GM06990 (cell line): ENCODE measurements around the gene MT1A.

ENCODE experiments used
- DNase-seq: peaks from one replicate; pipeline ENCODE4 v3.0.0-alpha.2; 2011; ENCODE audit not compliant: insufficient read length; ENCODE audit errors: extremely low read depth
- H3K27me3 ChIP-seq: replicated peaks from 2 replicates; pipeline ENCODE4 v1.6.0; 2011; ENCODE audit warnings: low read length; ENCODE audit not compliant: control insufficient read depth, insufficient read depth
- H3K36me3 ChIP-seq: 2 replicates; pipeline ENCODE4 v1.5.1; 2011; ENCODE audit warnings: low read length; ENCODE audit not compliant: control insufficient read depth, insufficient read depth
- H3K4me3 ChIP-seq: replicated peaks from 2 replicates; pipeline ENCODE4 v1.5.1; 2011; ENCODE audit warnings: low read depth, mild to moderate bottlenecking, control low read depth, low read length
- TF ChIP-seq, protein P1 (sequence below): IDR thresholded peaks from 2 replicates; pipeline ENCODE4 v1.5.1; 2011; ENCODE audit warnings: low read length, control low read depth, mild to moderate bottlenecking, inconsistent platforms; ENCODE audit not compliant: insufficient read depth, poor library complexity, severe bottlenecking

Gene MT1A

DNA sequence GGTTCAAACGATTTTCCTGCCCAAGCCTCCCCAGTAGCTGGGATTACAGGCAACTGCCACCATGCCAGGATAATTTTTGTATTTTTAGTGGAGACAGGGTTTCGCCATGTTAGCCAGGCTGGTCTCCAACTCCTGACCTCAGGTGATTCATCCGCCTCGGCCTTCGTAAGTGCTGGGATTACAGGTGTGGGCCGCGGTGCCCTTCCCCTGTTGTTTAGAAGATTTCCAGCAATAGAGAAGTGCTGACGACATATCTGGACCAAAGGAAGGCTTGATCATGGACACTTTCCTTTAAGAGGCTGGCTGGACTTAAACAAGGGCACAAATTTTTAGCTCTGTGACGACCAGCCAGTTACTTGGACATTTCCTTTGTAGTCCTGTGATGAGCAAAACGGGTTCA, 7.3 kb upstream of the MT1A start:
- H3K27me3 ChIP-seq, result peaks cover 3% of the 10 kb centered on the region
- H3K4me3 ChIP-seq, result no peak overlapping the region
- H3K36me3 ChIP-seq, result no peaks in the 10 kb centered on the region
- TF ChIP-seq, protein P1, sequence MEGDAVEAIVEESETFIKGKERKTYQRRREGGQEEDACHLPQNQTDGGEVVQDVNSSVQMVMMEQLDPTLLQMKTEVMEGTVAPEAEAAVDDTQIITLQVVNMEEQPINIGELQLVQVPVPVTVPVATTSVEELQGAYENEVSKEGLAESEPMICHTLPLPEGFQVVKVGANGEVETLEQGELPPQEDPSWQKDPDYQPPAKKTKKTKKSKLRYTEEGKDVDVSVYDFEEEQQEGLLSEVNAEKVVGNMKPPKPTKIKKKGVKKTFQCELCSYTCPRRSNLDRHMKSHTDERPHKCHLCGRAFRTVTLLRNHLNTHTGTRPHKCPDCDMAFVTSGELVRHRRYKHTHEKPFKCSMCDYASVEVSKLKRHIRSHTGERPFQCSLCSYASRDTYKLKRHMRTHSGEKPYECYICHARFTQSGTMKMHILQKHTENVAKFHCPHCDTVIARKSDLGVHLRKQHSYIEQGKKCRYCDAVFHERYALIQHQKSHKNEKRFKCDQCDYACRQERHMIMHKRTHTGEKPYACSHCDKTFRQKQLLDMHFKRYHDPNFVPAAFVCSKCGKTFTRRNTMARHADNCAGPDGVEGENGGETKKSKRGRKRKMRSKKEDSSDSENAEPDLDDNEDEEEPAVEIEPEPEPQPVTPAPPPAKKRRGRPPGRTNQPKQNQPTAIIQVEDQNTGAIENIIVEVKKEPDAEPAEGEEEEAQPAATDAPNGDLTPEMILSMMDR, result no peak
- no peak for DNase-seq

DNA sequence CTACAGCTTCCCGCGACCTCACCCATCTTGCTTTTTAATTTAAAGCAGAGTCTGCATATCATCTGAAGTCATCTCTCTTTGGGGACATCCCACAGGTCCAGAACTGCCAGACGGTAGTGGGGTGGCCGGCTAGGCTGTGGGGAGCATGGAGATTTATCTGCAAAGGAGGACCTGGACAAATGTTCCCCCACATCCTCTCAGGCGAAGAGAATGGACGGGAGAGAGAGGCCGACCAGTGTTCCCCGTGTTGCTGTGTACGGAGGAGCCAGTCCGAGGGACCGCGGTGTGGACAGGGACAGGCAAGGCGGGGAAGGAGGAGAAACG, 6.7 kb upstream of the MT1A start:
- TF ChIP-seq, protein P1, result no peak
- DNase-seq, result no peak
- Histone ChIP-seq H3K27me3 (peaks cover 3% of the 10 kb centered on the region), H3K36me3 (no peaks in the 10 kb centered on the region), H3K4me3 (no peak overlapping the region)

DNA sequence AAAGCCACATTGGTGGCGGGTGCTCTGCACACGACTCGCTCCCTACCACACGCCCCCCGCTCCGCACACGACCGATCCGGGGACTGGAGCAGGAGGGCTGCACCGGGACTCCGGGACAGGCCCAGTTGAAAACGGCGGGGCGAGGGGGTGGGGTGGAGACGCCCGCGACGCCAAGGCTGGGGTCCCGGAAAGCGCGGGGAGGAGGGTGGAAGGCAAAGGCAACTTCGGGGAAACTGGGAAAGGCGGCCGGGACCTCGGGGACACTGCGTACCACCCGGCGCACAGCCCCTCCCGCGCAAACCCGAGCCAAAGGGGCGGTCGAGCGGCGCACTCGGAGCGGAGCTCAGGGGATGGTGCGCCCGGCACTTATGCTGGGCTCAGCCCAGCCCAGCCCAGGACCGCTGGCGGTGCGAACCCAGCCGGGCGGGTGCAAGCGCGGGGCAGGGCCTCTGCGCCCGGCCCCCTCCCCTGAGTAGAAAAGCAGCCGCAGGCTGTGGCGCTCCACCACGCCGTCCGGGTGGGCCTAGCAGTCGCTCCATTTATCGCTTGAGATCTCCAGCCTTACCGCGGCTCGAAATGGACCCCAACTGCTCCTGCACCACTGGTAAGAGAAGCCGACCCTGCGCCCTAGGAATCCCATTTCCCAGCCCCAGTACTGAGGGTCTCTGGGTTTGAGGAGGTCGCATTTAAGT, 6.2 kb upstream of the MT1A start, which contains the start of gene MT1M:
MT1M (plus strand) TSS at position 504 of the 692 bp plus-strand sequence; CDS start at position 577, 73 bp downstream.
- Histone ChIP-seq H3K4me3 (no peak within 1 kb of the TSS), H3K36me3 (no peaks in the 10 kb centered on the region), H3K27me3 (peaks cover 3% of the 10 kb centered on the region)
- TF ChIP-seq, protein P1, result no peak
- no peak for DNase-seq

DNA sequence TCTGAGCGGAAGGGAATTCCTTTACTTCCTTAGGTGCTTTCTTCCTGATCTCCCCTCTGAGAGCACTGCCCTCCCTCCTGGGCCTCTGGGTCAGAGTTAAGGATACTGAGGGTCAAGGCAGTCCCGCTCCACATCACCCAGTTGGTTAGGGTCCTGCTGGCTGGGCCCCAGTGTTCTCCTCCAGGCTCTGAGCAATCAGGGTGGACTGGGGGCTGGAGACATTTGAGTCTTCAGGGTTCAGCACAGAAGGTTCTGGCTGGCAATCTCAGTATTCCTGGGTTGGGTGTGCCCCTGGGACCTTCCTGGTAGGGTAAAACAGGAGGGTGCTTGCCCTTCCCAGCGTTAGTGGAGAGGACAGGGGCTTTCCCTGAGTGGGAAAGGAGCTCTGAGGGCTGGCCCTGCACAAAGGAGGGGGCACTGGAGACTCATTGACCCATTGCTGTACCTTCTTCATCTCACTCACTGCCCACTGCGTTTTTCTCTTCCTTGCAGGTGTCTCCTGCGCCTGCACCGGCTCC, 5.6 kb upstream of the MT1A start:
- DNase-seq, result no peak
- TF ChIP-seq, protein P1, result no peak
- no peak overlapping the region for H3K4me3 ChIP-seq
- peaks cover 4% of the 10 kb centered on the region for H3K27me3 ChIP-seq
- H3K36me3 ChIP-seq, result no peaks in the 10 kb centered on the region

DNA sequence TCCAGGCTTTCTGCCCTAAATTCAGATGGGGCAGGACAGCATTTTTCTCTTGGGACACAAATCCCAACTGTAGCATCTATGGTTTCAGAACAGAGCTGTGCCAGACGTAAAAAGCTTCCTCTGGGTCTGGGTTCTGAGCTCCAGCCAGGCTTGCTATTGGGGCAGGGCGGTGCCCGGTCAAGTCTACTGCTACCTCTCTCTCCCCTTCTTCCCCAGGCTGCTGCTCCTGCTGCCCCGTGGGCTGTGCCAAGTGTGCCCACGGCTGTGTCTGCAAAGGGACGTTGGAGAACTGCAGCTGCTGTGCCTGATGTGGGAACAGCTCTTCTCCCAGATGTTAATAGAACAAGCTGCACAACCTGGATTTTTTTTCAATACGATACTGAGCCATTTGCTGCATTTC, 4.9 kb upstream of the MT1A start:
- DNase-seq, result no peak
- TF ChIP-seq, protein P1, result no peak
- Histone ChIP-seq H3K36me3 (no peaks in the 10 kb centered on the region), H3K27me3 (peaks cover 4% of the 10 kb centered on the region), H3K4me3 (no peak overlapping the region)
